GM18868 (cell line): ENCODE results near the gene SH2D6.
"Not testable (repeated sequence)": the region's sequence is repeated elsewhere in the genome, so short reads cannot be mapped to it uniquely, and the experiment has no call there.

Source experiments
- ATAC-seq: cut with Tn5 transposase; IDR thresholded peaks from one replicate; pipeline ENCODE4 v1.9.1; 2021; ENCODE audit warnings: mild to moderate bottlenecking, moderate library complexity; ENCODE audit not compliant: unreplicated experiment

The SH2D6 gene

GRCh38 chr2:85418132-85419008 lies at the start of gene SH2D6:
Gene SH2D6, plus strand, starts transcription at chr2:85418714. Its CDS starts 10,752 bp downstream, at chr2:85429466.
- ATAC-seq = peak; percentile 78

GRCh38 chr2:85368921-85369320 lies 49.6 kb upstream of the SH2D6 start:
- no peak for ATAC-seq

- no peak for ATAC-seq
Observed at GRCh38 chr2:85369500-85369899, 49.0 kb upstream of the SH2D6 start.

- ATAC-seq = no peak
Observed at GRCh38 chr2:85371045-85371444, 47.5 kb upstream of the SH2D6 start.

GRCh38 chr2:85376291-85377065 lies 42.0 kb upstream of the SH2D6 start:
- ATAC-seq = no peak

GRCh38 chr2:85377083-85377482 lies 41.4 kb upstream of the SH2D6 start:
- no peak for ATAC-seq

- no peak for ATAC-seq
Observed at GRCh38 chr2:85378257-85378656, 40.3 kb upstream of the SH2D6 start.

- no peak for ATAC-seq
Observed at GRCh38 chr2:85380048-85380447, 38.5 kb upstream of the SH2D6 start.

GRCh38 chr2:85383151-85383550 lies 35.4 kb upstream of the SH2D6 start:
- not testable (repeated sequence) for ATAC-seq

- ATAC-seq = no peak
Observed at GRCh38 chr2:85383850-85384249, 34.7 kb upstream of the SH2D6 start.

- ATAC-seq = no peak
Observed at GRCh38 chr2:85385746-85386145, 32.8 kb upstream of the SH2D6 start.

- no peak for ATAC-seq
Observed at GRCh38 chr2:85387754-85388153, 30.8 kb upstream of the SH2D6 start.

GRCh38 chr2:85388878-85389538 lies 29.5 kb upstream of the SH2D6 start:
- ATAC-seq = no peak

- peak; percentile 57 for ATAC-seq
Observed at GRCh38 chr2:85390941-85391669, 27.4 kb upstream of the SH2D6 start.

GRCh38 chr2:85393836-85394235 lies 24.7 kb upstream of the SH2D6 start:
- no peak for ATAC-seq

- ATAC-seq = no peak
Observed at GRCh38 chr2:85394261-85394681, 24.2 kb upstream of the SH2D6 start.

GRCh38 chr2:85394976-85395375 lies 23.5 kb upstream of the SH2D6 start:
- no peak for ATAC-seq

- ATAC-seq = no peak
Observed at GRCh38 chr2:85395912-85396475, 22.5 kb upstream of the SH2D6 start.

- ATAC-seq = no peak
Observed at GRCh38 chr2:85396531-85397470, 21.7 kb upstream of the SH2D6 start.
